Measurements from ENCODE around the gene C12orf56. TPM values are rescaled to one million over a fixed set of nuclear protein-coding genes. Genes with fewer than 3 reads are reported as not detected.
"Not testable (repeated sequence)": the region's sequence is repeated elsewhere in the genome, so short reads cannot be mapped to it uniquely, and the experiment has no call there.

The C12orf56 gene
- total RNA-seq, 1 donor from 2014 or later, result 0.84 TPM

GRCh38 chr12:64385019-64385418 is 5.5 kb downstream of the C12orf56 start:
- Histone ChIP-seq H3K4me3 (ENCODE audit: low read depth, low read length) (no peak overlapping the region), H3K27me3 (ENCODE audit: control insufficient read depth, insufficient read depth, low read length) (peaks cover under 1% of the 10 kb centered on the region), H3K36me3 (ENCODE audit: control insufficient read depth, insufficient read depth, low read length) (no peaks in the 10 kb centered on the region)
- no peak for DNase-seq (ENCODE audit: low read depth)
- no peak for TF ChIP-seq CTCF (IDR thresholded peaks at IDR 0.05; ENCODE audit: insufficient read depth, low read length, poor library complexity, severe bottlenecking)

GRCh38 chr12:64383675-64384074 is 6.9 kb downstream of the C12orf56 start:
- H3K27me3 ChIP-seq (ENCODE audit: control insufficient read depth, insufficient read depth, low read length), result no peaks in the 10 kb centered on the region
- DNase-seq (ENCODE audit: low read depth), result no peak
- TF ChIP-seq CTCF (IDR thresholded peaks at IDR 0.05; ENCODE audit: insufficient read depth, low read length, poor library complexity, severe bottlenecking), result no peak

GRCh38 chr12:64362721-64363305 is 27.7 kb downstream of the C12orf56 start:
- no peak for TF ChIP-seq CTCF (IDR thresholded peaks at IDR 0.05; ENCODE audit: insufficient read depth, low read length, poor library complexity, severe bottlenecking)
- no peak overlapping the region for H3K4me3 ChIP-seq (ENCODE audit: low read depth, low read length)
- H3K36me3 ChIP-seq (ENCODE audit: control insufficient read depth, insufficient read depth, low read length), result no peaks in the 10 kb centered on the region
- DNase-seq (ENCODE audit: low read depth), result no peak
- no peaks in the 10 kb centered on the region for H3K27me3 ChIP-seq (ENCODE audit: control insufficient read depth, insufficient read depth, low read length)

More at GRCh38 chr12:64383675-64384074, 6.9 kb downstream of the C12orf56 start:
- H3K36me3 ChIP-seq (ENCODE audit: control insufficient read depth, insufficient read depth, low read length), result no peaks in the 10 kb centered on the region
- H3K4me3 ChIP-seq (ENCODE audit: low read depth, low read length), result no peak overlapping the region

- not testable (repeated sequence) for DNase-seq (ENCODE audit: low read depth); H3K4me3 ChIP-seq (ENCODE audit: low read depth, low read length); H3K27me3 ChIP-seq (ENCODE audit: control insufficient read depth, insufficient read depth, low read length); H3K36me3 ChIP-seq (ENCODE audit: control insufficient read depth, insufficient read depth, low read length)
These were observed 29.4 kb downstream of the C12orf56 start for GRCh38 chr12:64361173-64361572.

GRCh38 chr12:64356209-64356608 is 34.3 kb downstream of the C12orf56 start:
- not testable (repeated sequence) for H3K36me3 ChIP-seq (ENCODE audit: control insufficient read depth, insufficient read depth, low read length); DNase-seq (ENCODE audit: low read depth); H3K27me3 ChIP-seq (ENCODE audit: control insufficient read depth, insufficient read depth, low read length); H3K4me3 ChIP-seq (ENCODE audit: low read depth, low read length)

GRCh38 chr12:64352181-64352580 is 38.4 kb downstream of the C12orf56 start:
- DNase-seq (ENCODE audit: low read depth), result no peak
- TF ChIP-seq CTCF (IDR thresholded peaks at IDR 0.05; ENCODE audit: insufficient read depth, low read length, poor library complexity, severe bottlenecking), result no peak
- Histone ChIP-seq H3K36me3 (ENCODE audit: control insufficient read depth, insufficient read depth, low read length) (no peaks in the 10 kb centered on the region), H3K27me3 (ENCODE audit: control insufficient read depth, insufficient read depth, low read length) (no peaks in the 10 kb centered on the region), H3K4me3 (ENCODE audit: low read depth, low read length) (no peak overlapping the region)

- no peak for DNase-seq (ENCODE audit: low read depth)
- Histone ChIP-seq H3K36me3 (ENCODE audit: control insufficient read depth, insufficient read depth, low read length) (no peaks in the 10 kb centered on the region), H3K4me3 (ENCODE audit: low read depth, low read length) (no peak overlapping the region), H3K27me3 (ENCODE audit: control insufficient read depth, insufficient read depth, low read length) (no peaks in the 10 kb centered on the region)
- TF ChIP-seq CTCF (IDR thresholded peaks at IDR 0.05; ENCODE audit: insufficient read depth, low read length, poor library complexity, severe bottlenecking), result no peak
These were observed 39.3 kb downstream of the C12orf56 start for GRCh38 chr12:64351265-64351664.
